Measurements from ENCODE around the gene CCL3.

GRCh38 chr17:36066365-36066985 is 23.5 kb downstream of the CCL3 start:
- no peak for TF ChIP-seq CTCF (optimal IDR thresholded peaks at IDR 0.05 in 1 of 3, IDR thresholded peaks at IDR 0.05 in 1 of 3, conservative IDR thresholded peaks at IDR 0.05 in 1 of 3; ENCODE audit: extremely low read depth in 1 of 3, insufficient read depth in 2 of 3, low read length in 3 of 3)
- TF ChIP-seq EZH2 (IDR thresholded peaks at IDR 0.05; ENCODE audit: low read length) = no peak

Measured in keratinocyte (primary cell).